Measurements from ENCODE around the gene CCDC183.

DNA sequence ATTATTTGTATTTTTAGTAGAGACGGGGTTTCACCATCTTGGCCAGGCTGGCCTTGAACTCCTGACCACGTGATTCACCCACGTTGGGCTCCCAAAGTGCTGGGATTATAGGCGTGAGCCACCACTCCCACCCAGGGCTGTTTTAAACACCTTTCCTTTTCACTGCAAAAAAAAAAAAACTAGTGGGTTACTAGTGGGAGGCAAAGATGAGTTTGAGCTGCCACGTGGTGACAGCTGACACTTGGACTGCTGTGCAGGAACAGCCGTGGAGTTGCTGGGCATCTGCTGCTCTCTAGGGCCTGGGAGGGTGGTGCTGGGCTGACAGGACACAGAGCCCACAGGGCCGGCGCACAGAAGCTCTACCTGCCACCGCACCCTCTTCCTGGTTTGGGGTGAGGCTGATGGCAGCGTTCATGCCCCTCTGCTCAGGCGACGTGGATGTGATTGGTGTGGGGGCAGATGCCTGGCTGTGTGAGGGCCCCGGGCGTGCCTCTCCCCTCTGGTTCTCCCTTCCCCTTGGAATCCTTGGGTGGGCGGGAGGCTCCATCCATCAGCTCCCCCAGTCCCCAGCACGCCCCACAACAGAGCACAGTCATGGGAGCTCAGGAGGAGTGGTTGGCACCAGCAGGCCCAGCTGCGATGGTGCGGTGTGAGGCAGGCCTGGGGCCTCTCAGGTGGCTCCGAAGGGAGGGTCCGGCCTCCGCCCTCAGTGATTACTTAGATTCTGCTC lies 28.5 kb downstream of the CCDC183 start:
- TF ChIP-seq, protein P1, sequence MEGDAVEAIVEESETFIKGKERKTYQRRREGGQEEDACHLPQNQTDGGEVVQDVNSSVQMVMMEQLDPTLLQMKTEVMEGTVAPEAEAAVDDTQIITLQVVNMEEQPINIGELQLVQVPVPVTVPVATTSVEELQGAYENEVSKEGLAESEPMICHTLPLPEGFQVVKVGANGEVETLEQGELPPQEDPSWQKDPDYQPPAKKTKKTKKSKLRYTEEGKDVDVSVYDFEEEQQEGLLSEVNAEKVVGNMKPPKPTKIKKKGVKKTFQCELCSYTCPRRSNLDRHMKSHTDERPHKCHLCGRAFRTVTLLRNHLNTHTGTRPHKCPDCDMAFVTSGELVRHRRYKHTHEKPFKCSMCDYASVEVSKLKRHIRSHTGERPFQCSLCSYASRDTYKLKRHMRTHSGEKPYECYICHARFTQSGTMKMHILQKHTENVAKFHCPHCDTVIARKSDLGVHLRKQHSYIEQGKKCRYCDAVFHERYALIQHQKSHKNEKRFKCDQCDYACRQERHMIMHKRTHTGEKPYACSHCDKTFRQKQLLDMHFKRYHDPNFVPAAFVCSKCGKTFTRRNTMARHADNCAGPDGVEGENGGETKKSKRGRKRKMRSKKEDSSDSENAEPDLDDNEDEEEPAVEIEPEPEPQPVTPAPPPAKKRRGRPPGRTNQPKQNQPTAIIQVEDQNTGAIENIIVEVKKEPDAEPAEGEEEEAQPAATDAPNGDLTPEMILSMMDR (IDR thresholded peaks at IDR 0.05; ENCODE audit: low read depth, low read length) = no peak
- no peak for TF ChIP-seq POLR2A (IDR thresholded peaks at IDR 0.05; ENCODE audit: extremely low read depth, insufficient read length)
- TF ChIP-seq, protein P2, sequence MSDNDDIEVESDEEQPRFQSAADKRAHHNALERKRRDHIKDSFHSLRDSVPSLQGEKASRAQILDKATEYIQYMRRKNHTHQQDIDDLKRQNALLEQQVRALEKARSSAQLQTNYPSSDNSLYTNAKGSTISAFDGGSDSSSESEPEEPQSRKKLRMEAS (IDR thresholded peaks at IDR 0.05; ENCODE audit: low read depth, low read length) = no peak
